Stimulated activated naive CD8-positive, alpha-beta T cell treated with anti-CD3 and anti-CD28 coated beads, Interleukin-15, amount 100 ng/mL, for 72 hours (primary cell): ENCODE results near the gene PRR13.
"Not testable (repeated sequence)": the region's sequence is repeated elsewhere in the genome, so short reads cannot be mapped to it uniquely, and the experiment has no call there.

Experiments
- ATAC-seq: fragments of 150-1000 bp; cut with Tn5 transposase; 2 replicates; pipeline ENCODE4 v1.10.0; 2021; ENCODE audit warnings: mild to moderate bottlenecking, moderate library complexity
- DNase-seq, 2 donors: peaks; one replicate each; pipeline ENCODE4 v3.0.0; 2021 to 2022
- H3K27ac Mint-ChIP-seq, 2 donors: one replicate each; pipeline ENCODE4 v1.8.0; 2022; ENCODE audit warnings: mild to moderate bottlenecking in 2 of 2, mixed read lengths in 2 of 2, moderate library complexity in 2 of 2
- H3K27me3 Mint-ChIP-seq: one replicate; pipeline ENCODE4 v1.8.0; 2022; ENCODE audit warnings: mixed read lengths
- H3K4me1 Mint-ChIP-seq: one replicate; pipeline ENCODE4 v1.8.0; 2022; ENCODE audit warnings: mild to moderate bottlenecking, mixed read lengths
- H3K4me3 Mint-ChIP-seq, 2 donors: one replicate each; pipeline ENCODE4 v1.8.0; 2022; ENCODE audit warnings: mild to moderate bottlenecking in 2 of 2, mixed read lengths in 2 of 2, moderate library complexity in 1 of 2
- H3K9me3 Mint-ChIP-seq, 2 donors: one replicate each; pipeline ENCODE4 v1.8.0; 2022; ENCODE audit warnings: mixed read lengths in 2 of 2

Gene PRR13

DNA sequence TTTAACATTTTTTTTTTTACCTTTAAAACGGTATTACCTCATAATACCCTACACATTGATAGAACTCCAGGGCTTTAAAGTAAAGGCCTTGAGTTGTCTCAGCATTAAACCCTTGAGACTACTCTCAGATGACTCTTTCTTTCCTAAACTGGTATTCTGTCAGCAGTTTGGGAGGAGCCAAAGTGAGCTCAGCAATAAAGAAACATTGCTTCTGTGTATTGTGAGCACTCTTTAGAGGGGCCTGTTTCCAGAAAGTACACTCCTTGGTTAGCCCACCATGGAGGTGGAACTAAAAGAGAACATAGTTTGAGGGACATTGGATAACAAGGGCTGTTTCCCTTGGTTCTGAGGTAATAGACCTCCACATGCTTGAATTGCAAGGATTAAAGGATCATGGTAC lies 37.3 kb downstream of the PRR13 start:
- H3K27me3 Mint-ChIP-seq = no peaks in the 10 kb centered on the region
- peak overlapping the region in 1 of 2 donors; percentile 25 for H3K27ac Mint-ChIP-seq
- H3K4me3 Mint-ChIP-seq = no peak overlapping the region
- no peaks in the 10 kb centered on the region for H3K9me3 Mint-ChIP-seq
- ATAC-seq = no peak
- H3K4me1 Mint-ChIP-seq = peaks cover 41% of the 10 kb centered on the region
- DNase-seq = no peak

DNA sequence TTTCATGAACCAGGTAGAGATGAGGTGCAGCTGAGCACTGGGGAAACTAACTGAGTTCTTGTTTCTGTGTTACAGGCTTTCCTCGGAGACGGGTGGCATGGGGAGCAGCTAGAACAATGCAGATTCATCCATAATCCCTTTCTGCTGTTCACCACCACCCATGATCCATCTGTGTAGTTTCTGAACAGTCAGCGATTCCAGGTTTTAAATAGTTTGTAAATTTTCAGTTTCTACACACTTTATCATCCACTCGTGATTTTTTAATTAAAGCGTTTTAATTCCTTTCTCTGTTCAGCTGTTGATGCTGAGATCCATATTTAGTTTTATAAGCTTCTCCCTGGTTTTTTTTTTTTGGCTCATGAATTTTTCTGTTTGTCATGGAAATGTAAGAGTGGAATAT lies 37.8 kb downstream of the PRR13 start:
- Mint-ChIP-seq H3K27ac (no peak overlapping the region), H3K4me1 (peaks cover 36% of the 10 kb centered on the region), H3K9me3 (no peaks in the 10 kb centered on the region), H3K4me3 (no peak overlapping the region), H3K27me3 (no peaks in the 10 kb centered on the region)
- no peak for DNase-seq
- ATAC-seq = no peak

DNA sequence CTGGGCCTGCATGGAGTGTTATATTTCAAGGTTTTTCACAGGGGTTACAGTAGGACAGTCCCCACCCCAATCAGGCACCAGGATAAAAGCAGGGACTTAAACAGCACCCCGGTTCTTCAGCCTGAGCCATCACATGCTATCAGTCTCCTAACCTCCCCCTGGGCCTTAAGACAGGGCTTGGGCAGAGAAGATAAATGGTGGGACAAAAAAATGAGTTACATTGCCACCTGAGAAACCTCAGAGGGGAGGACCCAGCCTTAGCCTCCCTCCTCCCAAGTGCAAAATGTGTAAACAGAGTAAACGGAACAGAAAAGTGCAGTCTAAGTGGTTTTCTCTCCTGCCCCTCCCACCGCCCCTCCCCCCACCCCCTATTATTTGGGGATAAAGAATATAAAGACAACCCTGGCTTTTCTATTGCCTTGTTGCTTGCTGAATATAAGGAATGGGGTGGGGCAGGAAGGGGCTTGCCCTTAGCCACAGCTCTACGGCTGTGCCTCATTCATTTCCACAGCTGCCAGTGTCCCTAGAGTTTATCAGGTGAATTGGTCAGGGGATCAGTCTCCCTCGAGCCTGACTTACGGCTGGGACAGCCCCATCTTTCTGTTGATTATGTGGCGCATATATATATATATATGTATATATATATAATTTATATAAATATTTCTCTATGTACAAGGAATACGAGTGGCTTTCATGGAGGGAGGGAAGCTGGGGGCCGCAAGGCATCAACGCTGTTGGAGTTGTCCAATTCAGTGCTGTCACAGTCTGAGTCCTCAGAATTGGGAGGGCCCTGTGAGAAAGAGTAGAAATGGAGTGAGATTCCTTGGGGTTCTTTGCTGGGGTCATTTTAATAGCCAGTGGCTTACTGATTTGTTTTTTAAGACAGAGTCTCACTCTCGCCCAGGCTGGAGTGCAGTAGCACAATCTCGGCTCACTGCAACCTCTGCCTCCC lies 39.2 kb downstream of the PRR13 start:
- DNase-seq (no peak), ATAC-seq (no peak)
- no peaks in the 10 kb centered on the region for H3K27me3 Mint-ChIP-seq
- peak overlapping the region; percentile 6 to 52 for H3K27ac Mint-ChIP-seq
- no peak overlapping the region for H3K4me3 Mint-ChIP-seq
- H3K4me1 Mint-ChIP-seq = peaks cover 35% of the 10 kb centered on the region
- H3K9me3 Mint-ChIP-seq = no peaks in the 10 kb centered on the region

DNA sequence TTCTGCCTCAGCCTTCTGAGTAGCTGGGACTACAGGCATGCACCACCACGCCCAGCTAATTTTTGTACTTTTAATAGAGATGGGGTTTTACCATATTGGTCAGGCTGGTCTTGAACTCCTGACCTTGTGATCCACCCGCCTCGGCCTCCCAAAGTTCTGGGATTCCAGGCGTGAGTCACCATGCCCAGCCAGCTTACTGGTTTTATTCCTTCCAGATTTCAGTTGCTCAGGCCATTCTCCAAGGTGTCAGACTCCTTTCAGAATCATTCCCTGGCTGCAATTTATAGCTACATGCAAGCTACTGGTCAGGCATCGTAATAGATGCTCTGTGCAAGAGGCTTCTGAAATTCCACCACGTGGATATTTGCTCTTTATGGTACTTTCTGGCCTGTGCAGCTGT lies 39.9 kb downstream of the PRR13 start:
- Mint-ChIP-seq H3K4me1 (peaks cover 37% of the 10 kb centered on the region), H3K27ac (peak overlapping the region in 1 of 2 donors; percentile 52)
- ATAC-seq, H3K4me3 Mint-ChIP-seq, H3K9me3 Mint-ChIP-seq, DNase-seq, H3K27me3 Mint-ChIP-seq: not testable (repeated sequence)

DNA sequence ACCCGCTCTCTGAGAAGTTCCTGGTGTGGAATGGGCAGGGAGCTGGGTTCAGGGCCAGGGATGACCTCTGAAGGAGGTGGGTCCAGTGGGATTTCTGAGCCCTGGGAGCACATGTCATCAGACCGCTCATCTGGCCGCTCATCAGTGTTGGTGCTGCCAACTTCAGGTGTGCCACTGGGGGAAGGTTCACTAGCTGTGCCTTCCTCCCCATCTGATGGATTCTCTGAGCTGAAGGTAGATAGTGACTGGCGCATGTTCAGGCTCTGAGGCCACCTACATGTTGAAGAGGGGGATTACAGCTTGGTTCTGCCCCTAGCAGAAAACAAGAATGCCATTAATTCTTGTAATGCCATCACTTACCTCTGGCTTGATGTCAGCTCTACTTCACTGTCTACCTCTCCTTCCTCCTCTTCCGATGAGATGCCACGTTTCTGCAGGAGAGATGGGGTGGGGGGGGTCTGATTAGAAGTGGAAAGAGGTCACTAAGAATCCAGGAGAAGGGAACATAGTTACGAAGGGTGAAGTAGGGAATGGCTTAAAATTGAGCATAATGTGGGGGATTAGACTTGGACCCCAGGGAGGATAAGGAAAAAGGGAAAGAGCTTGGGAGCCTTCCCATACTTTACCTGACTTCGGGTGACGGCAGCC lies 40.5 kb downstream of the PRR13 start:
- no peaks in the 10 kb centered on the region for H3K9me3 Mint-ChIP-seq
- H3K27ac Mint-ChIP-seq = peak overlapping the region in 1 of 2 donors; percentile 92
- peak overlapping the region in 1 of 2 donors; percentile 7 for H3K4me3 Mint-ChIP-seq
- no peaks in the 10 kb centered on the region for H3K27me3 Mint-ChIP-seq
- no peak for DNase-seq
- peaks cover 35% of the 10 kb centered on the region for H3K4me1 Mint-ChIP-seq
- ATAC-seq = peak; percentile 53

DNA sequence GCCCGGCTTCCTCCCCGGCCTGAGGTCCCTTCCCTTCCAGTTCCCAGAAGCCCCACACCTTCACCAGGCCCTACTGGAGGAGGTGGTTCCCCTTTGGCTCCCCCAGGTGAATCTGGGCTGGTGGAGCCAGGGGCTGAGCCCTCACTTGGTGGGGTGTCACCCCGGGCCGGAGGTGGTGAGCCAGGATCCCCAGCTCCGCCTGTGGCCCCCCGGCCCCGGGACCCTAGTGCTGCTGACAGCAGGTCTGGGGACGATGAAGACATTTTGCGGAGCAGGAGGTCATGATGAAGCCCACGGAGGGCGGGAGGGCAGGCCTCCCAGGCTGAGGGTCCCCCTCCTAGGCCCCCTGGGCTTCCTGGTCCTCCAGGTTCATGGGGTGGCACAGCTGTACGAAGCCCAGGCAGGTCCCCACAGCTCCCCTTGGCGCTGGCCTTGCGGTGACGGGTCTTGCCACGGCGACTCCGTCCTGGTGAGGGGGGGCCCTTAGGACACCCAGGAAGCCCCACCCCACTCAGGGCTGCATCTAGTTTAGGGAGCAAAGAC lies 41.2 kb downstream of the PRR13 start:
- no peak for DNase-seq
- Mint-ChIP-seq H3K4me1 (peaks cover 39% of the 10 kb centered on the region), H3K9me3 (no peaks in the 10 kb centered on the region), H3K4me3 (no peak overlapping the region), H3K27ac (no peak overlapping the region), H3K27me3 (no peaks in the 10 kb centered on the region)
- no peak for ATAC-seq

DNA sequence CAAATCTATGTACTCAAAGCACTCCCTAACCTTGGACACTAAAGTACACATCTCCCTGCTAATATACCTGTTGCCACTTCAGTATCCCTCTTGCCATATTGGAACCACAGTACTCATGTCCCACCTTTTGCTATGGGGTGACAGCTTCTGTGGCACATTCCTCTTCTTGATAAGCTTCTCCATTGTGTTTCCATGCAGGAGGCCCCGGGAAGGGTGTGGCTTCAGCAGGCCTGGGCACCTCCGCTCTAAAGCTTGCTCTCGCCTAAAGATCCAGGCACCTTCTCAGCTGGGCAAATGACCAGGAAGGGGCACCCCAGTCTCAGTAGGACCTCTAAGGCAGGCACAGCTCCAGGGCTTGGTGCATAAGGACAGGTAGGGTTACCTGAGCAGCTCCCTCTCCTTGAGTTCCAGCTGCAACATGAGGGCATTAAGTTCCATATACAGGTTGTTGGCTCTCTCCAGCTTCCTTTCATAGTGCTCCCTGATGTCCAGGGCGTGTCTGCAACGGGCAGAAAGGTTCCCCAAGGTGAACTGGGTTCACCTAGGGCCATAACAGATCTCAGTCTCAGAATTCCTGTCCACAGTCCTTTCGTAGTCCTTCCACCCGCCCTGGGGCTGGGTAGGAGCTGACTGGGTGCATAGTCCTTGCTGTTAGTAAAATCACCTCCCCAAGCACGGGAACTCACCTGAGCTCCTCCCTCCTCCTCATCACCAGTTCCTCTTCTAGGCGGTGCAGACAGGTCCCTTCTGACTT lies 41.9 kb downstream of the PRR13 start:
- H3K27me3 Mint-ChIP-seq = no peaks in the 10 kb centered on the region
- H3K9me3 Mint-ChIP-seq = no peaks in the 10 kb centered on the region
- DNase-seq (no peak), ATAC-seq (peak; percentile 8)
- no peak overlapping the region for H3K27ac Mint-ChIP-seq
- H3K4me1 Mint-ChIP-seq = peaks cover 45% of the 10 kb centered on the region
- H3K4me3 Mint-ChIP-seq = no peak overlapping the region

DNA sequence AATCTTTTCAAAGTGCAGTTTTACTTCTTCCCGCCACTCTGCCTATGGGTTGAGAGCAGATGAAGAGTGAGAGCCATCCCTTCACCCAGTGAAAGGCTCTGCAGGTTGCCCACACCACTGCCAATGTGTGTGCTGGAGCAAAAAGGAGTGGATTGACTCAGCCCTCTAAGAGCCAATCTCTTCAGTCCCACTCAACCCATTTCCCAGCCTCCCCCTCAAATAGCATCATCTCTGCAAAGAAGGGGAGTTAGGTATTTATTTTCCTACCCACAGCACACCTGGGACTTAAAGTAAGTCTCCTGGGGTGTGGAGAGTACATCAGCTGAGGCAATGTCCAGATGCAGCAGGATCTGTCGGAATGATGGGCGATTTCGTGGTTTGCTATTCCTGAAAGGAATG lies 42.4 kb downstream of the PRR13 start:
- no peak overlapping the region for H3K27ac Mint-ChIP-seq
- H3K4me1 Mint-ChIP-seq = peaks cover 41% of the 10 kb centered on the region
- H3K9me3 Mint-ChIP-seq = no peaks in the 10 kb centered on the region
- DNase-seq (no peak), ATAC-seq (peak; percentile 26)
- H3K4me3 Mint-ChIP-seq = no peak overlapping the region
- no peaks in the 10 kb centered on the region for H3K27me3 Mint-ChIP-seq

DNA sequence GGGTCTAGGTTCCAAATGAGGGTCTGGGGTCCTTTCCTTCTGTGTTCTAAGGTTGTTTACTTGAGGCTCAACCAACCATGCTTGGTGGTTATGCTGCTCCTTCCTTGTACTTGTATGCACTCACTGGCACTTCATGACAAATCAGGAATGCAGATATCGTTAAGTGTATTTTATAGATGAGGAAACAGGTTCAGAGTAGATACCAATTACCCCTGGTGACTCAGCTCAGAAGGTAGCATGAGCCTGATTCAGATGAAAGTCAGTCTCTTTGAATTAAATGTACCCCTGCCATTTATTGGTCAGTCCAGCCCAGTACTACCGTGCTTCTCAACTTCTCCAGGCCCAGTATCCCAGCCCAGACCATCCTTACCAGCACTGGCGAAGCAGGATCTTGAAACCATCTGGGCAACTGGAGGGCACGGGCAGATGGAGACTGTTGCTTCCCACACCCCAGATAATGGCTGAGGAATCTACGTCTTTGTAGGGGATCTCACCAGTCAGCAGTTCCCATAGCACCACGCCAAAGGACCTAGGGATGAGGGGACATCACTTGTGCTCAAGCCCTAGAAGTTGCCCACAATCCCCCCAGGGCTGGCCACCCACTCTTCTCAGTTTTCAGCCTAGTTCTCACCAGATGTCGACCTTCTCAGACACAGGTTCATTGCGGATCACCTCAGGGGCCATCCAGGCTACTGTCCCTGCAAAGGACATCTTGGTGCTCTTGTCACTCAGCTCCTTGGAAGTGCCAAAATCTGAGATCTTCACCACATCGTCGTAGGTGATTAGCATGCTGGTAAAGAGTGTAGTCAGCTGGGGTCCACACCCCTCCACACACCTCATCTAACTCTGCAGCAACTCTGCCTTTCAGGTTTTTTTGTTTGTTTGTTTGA lies 43.4 kb downstream of the PRR13 start:
- DNase-seq (no peak), ATAC-seq (no peak)
- H3K27me3 Mint-ChIP-seq = no peaks in the 10 kb centered on the region

DNA sequence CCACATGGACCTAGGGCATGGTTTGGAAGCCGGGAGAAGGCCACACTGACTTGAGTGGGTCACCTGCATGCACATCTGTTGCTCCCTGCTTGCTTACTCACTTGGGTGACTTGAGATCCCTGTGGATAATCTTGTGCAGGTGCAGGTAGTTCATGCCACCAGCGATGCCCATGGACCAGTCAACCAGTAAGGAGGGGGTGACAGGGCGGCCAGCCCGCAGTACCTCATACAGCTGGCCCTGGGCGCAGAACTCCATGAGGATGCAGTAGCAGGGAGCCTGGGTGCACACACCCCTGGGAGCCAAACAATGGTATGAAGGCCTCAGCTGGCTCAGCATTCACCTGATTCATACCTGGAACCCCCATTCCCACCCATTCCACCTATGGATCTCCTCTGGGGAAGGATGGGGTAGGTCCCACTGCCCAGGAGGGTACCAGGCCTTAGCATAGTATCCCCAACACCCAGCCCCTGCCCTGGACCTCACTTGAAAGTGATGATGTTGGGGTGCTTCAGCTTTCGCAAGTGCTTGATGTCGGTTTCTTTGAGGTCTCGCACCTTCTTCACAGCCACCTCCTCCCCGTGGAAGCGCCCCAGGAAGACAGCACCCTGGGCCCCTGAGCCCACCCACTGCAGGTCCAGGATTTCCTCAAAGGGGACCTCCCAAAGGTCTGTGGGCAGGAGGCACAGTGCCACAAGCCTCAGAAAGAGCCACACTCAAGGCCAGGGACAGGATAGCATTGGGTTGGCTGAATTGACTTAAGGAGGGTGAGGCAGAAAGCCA lies 44.6 kb downstream of the PRR13 start:
- DNase-seq (no peak), ATAC-seq (no peak)
- no peaks in the 10 kb centered on the region for H3K9me3 Mint-ChIP-seq
- peaks cover 38% of the 10 kb centered on the region for H3K4me1 Mint-ChIP-seq
- no peaks in the 10 kb centered on the region for H3K27me3 Mint-ChIP-seq
- peak overlapping the region in 1 of 2 donors; percentile 19 for H3K27ac Mint-ChIP-seq
- H3K4me3 Mint-ChIP-seq = no peak overlapping the region

More for the DNA sequence above, 43.4 kb downstream of the PRR13 start:
- Mint-ChIP-seq H3K27ac (peak overlapping the region in 1 of 2 donors; percentile 78), H3K4me3 (no peak overlapping the region), H3K9me3 (no peaks in the 10 kb centered on the region), H3K4me1 (peaks cover 38% of the 10 kb centered on the region)

DNA sequence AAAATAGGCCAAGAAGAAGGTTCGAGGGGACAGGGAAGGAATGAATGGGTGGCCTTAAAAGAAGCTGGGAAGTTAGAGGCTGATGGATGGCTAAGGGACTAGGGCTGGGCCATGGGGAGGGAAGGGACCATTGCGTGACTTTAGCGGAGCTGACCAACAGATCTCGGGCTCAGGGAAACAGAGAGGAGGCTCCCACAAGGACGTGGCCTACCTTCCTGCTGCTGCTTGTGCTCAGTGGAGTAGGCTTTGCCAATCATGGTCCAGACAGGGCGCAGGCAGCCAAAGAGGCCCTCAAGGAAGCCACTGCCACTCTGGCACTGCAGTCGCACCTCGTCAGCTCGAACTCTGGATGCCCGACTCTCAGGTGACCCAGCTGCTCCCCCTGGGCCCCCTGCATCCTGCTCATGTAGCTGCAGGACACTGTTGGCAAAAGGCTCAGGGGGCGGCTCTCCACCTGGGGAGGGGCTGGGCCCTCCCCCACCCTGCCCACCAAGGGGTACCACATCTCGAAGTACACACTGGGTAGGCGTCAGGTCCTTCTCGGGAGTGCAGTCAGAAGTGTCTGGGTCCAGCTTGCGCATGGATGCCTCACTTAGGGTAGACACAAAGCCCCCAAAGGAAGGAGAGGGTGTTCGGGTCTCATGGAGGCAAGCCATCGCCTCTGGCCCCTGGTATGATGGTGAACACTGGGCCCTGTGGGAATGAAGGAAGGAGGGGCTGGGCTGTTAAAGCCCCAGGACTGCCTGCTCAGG lies 45.4 kb downstream of the PRR13 start:
- Mint-ChIP-seq H3K4me3 (no peak overlapping the region), H3K27ac (peak overlapping the region in 1 of 2 donors; percentile 16), H3K9me3 (no peaks in the 10 kb centered on the region), H3K4me1 (peaks cover 36% of the 10 kb centered on the region), H3K27me3 (no peaks in the 10 kb centered on the region)
- DNase-seq (no peak), ATAC-seq (no peak)

DNA sequence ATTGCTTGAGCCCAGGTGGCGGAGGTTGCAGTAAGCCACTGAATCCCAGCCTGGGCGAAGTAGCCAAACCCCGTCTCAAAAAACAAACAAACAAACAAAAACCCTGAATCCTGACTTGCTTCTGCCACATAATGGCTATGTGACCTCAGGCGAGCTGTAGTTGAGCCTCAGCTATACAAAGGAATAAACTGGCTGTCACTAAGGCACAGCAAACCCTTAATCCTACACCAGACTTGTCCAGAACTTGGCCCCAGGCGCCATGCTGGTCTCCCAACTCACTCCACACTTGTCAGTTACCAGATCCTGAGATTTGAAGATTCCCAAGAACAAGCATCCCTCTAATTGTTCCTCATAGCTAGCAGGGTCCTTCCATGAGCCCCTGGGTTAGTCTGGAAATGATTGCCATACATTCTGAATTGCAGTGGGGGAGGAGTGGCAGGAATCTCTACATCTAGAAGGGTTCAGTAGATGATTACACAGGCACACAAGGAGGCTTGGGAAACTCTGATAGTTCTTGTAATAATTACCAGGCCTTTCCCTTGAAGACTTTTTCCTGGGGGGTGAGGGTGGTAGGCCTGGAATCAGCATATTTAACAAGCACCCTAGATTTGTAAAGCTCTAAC lies 47.8 kb downstream of the PRR13 start:
- H3K27ac Mint-ChIP-seq = no peak overlapping the region

DNA sequence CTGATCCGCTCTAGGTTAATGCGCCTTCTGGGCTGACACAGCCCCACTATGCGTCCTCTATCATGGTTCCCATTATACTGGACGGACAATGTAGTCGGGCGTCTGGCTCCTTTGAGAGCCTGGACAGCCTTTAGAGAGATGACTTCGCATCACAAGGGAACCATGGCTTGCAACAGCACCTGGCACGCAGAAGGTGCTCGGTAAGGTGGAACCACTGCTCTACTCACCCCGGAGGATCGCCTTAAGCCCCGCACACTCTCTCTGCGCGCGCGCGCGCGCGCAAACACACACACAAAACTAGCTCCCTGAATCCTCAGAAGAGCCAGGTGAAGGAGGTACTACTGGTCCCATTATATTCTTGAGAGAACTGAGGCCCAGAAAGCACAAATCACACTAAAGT lies 50.7 kb downstream of the PRR13 start:
- peaks cover 37% of the 10 kb centered on the region for H3K4me1 Mint-ChIP-seq
- H3K27ac Mint-ChIP-seq = peak overlapping the region in 1 of 2 donors; percentile 15
- ATAC-seq (no peak), DNase-seq (no peak)
- no peaks in the 10 kb centered on the region for H3K27me3 Mint-ChIP-seq
- no peaks in the 10 kb centered on the region for H3K9me3 Mint-ChIP-seq
- H3K4me3 Mint-ChIP-seq = peak overlapping the region; percentile 86 to 98

More for the DNA sequence above, 47.8 kb downstream of the PRR13 start:
- H3K27me3 Mint-ChIP-seq = no peaks in the 10 kb centered on the region
- ATAC-seq (no peak), DNase-seq (no peak)
- H3K9me3 Mint-ChIP-seq = no peaks in the 10 kb centered on the region
- no peak overlapping the region for H3K4me3 Mint-ChIP-seq
- H3K4me1 Mint-ChIP-seq = peaks cover 55% of the 10 kb centered on the region
